H1 (cell line): ENCODE results near the gene GPR63. TPM values are rescaled to one million over a fixed set of nuclear protein-coding genes. Genes with fewer than 3 reads are reported as not detected.

Experiments
- CTCF ChIA-PET: fragments of 300-600 bp; sonication (Branson Sonifier 250); formaldehyde crosslinking; loops from one replicate; lab custom pipeline; 2021; ENCODE audit not compliant: partially characterized antibody; lab: Charles Lee
- POLR2A ChIA-PET: fragments of 300-600 bp; sonication (Branson Sonifier 250); formaldehyde crosslinking; loops from one replicate; lab custom pipeline; 2021; ENCODE audit warnings: inconsistent platforms; ENCODE audit not compliant: partially characterized antibody; lab: Charles Lee
- DNase-seq, 2 experiments: peaks; one replicate each; pipeline versions ENCODE4 v3.0.0 to v3.0.0-alpha.2; 2010 to 2022; ENCODE audit warnings: low spot score in 2 of 2, low read depth in 1 of 2, mixed read lengths in 1 of 2
- FAIRE-seq: peaks from 2 replicates; lab custom pipeline; 2011; peaks lifted over from hg19 to GRCh38; lab: Jason Lieb, UNC
- H2AFZ ChIP-seq: 2 replicates; pipeline ENCODE4 v1.8.1; 2012; ENCODE audit warnings: low read length, inconsistent platforms
- H2AK5ac ChIP-seq: 2 replicates; pipeline ENCODE4 v1.6.1; 2013; ENCODE audit warnings: low read depth, low read length
- H2BK120ac ChIP-seq: replicated peaks from 2 replicates; pipeline ENCODE3; 2013; ENCODE audit warnings: low read depth, low read length, inconsistent platforms
- H2BK12ac ChIP-seq: 2 replicates; pipeline ENCODE4 v1.6.1; 2013; ENCODE audit warnings: low read depth, low read length
- H2BK15ac ChIP-seq: 2 replicates; pipeline ENCODE4 v1.6.1; 2013; ENCODE audit warnings: low read length
- H2BK20ac ChIP-seq: 2 replicates; pipeline ENCODE4 v1.6.1; 2013; ENCODE audit warnings: low read length
- H2BK5ac ChIP-seq: 2 replicates; pipeline ENCODE4 v1.6.1; 2013; ENCODE audit warnings: low read depth, low read length
- H3K14ac ChIP-seq: 2 replicates; pipeline ENCODE4 v1.6.1; 2013; ENCODE audit warnings: inconsistent platforms; ENCODE audit not compliant: insufficient read length
- H3K18ac ChIP-seq: 2 replicates; pipeline ENCODE4 v1.6.1; 2013; ENCODE audit warnings: low read length; ENCODE audit errors: extremely low read depth
- H3K23ac ChIP-seq: 2 replicates; pipeline ENCODE4 v1.6.1; 2013; ENCODE audit warnings: inconsistent platforms; ENCODE audit not compliant: insufficient read length
- H3K23me2 ChIP-seq: 2 replicates; pipeline ENCODE4 v1.6.1; 2013; ENCODE audit warnings: low read depth, low read length
- H3K27ac ChIP-seq: 2 replicates; pipeline ENCODE4 v1.6.1; 2011; ENCODE audit warnings: low read depth, low read length, inconsistent platforms
- H3K27me3 ChIP-seq, 4 experiments: replicated peaks in 1 of 4; 1 replicate in 1 of 4; 2 replicates in 3 of 4; pipeline versions ENCODE4 v1.6.1 to v1.8.1; 2011 to 2013; ENCODE audit warnings: low read length in 3 of 4, mild to moderate bottlenecking in 3 of 4, inconsistent platforms in 2 of 4, mixed read lengths in 2 of 4, moderate library complexity in 1 of 4; ENCODE audit not compliant: control insufficient read depth in 3 of 4, insufficient read depth in 3 of 4; ENCODE audit errors: extremely low read depth in 1 of 4
- H3K36me3 ChIP-seq, 4 experiments: 2 replicates each; pipeline versions ENCODE4 v1.6.1 to v1.8.1; 2011 to 2013; ENCODE audit warnings: mild to moderate bottlenecking in 4 of 4, low read length in 3 of 4, moderate library complexity in 2 of 4, control low read depth in 1 of 4, inconsistent platforms in 1 of 4; ENCODE audit not compliant: insufficient read depth in 4 of 4, control insufficient read depth in 2 of 4
- H3K4ac ChIP-seq: replicated peaks from 2 replicates; pipeline ENCODE3; 2013; ENCODE audit warnings: low read length, low read depth, mixed read lengths, inconsistent platforms; ENCODE audit not compliant: insufficient read length
- H3K4me1 ChIP-seq, 4 experiments: replicated peaks in 1 of 4; 1 replicate in 1 of 4; 2 replicates in 3 of 4; pipeline versions ENCODE4 v1.6.1 to v1.8.1; 2011 to 2013; ENCODE audit warnings: low read length in 3 of 4, inconsistent platforms in 2 of 4, mixed read lengths in 1 of 4; ENCODE audit not compliant: insufficient read depth in 4 of 4, control insufficient read depth in 3 of 4
- H3K4me2 ChIP-seq, 2 experiments: 2 replicates each; pipeline versions ENCODE4 v1.6.1 to v1.8.1; 2011 to 2013; ENCODE audit warnings: low read depth in 2 of 2, low read length in 2 of 2, control low read depth in 1 of 2, inconsistent platforms in 1 of 2, mild to moderate bottlenecking in 1 of 2; ENCODE audit not compliant: insufficient read depth in 1 of 2
- H3K4me3 ChIP-seq, 4 experiments: fragments of 200-600, 300-600 bp in 1 of 4; sonication (generic), shearing (Covaris generic), sonication (Bioruptor Twin) in 1 of 4; 2 replicates each; pipeline versions ENCODE4 v1.5.1 to v1.8.1; 2011 to 2016; ENCODE audit warnings: low read length in 4 of 4, low read depth in 3 of 4, control low read depth in 2 of 4, inconsistent platforms in 2 of 4, mild to moderate bottlenecking in 2 of 4, mixed read lengths in 1 of 4, moderate library complexity in 1 of 4; ENCODE audit not compliant: insufficient read depth in 2 of 4; ENCODE audit errors: extremely low read depth in 1 of 4
- H3K56ac ChIP-seq: replicated peaks from 2 replicates; pipeline ENCODE3; 2013; ENCODE audit warnings: low read depth, mild to moderate bottlenecking, mixed read lengths, low read length, inconsistent platforms; ENCODE audit not compliant: insufficient read length
- H3K79me1 ChIP-seq: 2 replicates; pipeline ENCODE4 v1.6.1; 2013; ENCODE audit warnings: low read depth, low read length, control low read depth
- H3K79me2 ChIP-seq, 2 experiments: 2 replicates each; pipeline versions ENCODE4 v1.6.1 to v1.8.1; 2012 to 2013; ENCODE audit warnings: low read length in 2 of 2, mild to moderate bottlenecking in 2 of 2, inconsistent platforms in 1 of 2; ENCODE audit not compliant: insufficient read depth in 2 of 2, control insufficient read depth in 1 of 2
- H3K9ac ChIP-seq, 4 experiments: replicated peaks in 1 of 4; 1 replicate in 1 of 4; 2 replicates in 3 of 4; pipeline versions ENCODE4 v1.6.1 to v1.8.1; 2011 to 2013; ENCODE audit warnings: low read depth in 3 of 4, low read length in 3 of 4, control low read depth in 2 of 4, mild to moderate bottlenecking in 2 of 4, moderate library complexity in 2 of 4, inconsistent platforms in 1 of 4; ENCODE audit errors: extremely low read depth in 1 of 4
- H3K9me3 ChIP-seq, 2 experiments: 2 replicates each; pipeline versions ENCODE4 v1.6.1 to v1.8.1; 2012 to 2013; ENCODE audit warnings: mild to moderate bottlenecking in 2 of 2, moderate library complexity in 2 of 2, control low read depth in 1 of 2, inconsistent platforms in 1 of 2, low read depth in 1 of 2, low read length in 1 of 2, mixed read lengths in 1 of 2; ENCODE audit not compliant: insufficient read depth in 2 of 2
- H4K20me1 ChIP-seq, 2 experiments: replicated peaks in 1 of 2; 2 replicates each; pipeline versions ENCODE3 to v1.8.1; 2011 to 2013; ENCODE audit warnings: inconsistent platforms in 2 of 2, low read length in 2 of 2, mild to moderate bottlenecking in 1 of 2; ENCODE audit not compliant: insufficient read depth in 2 of 2, control insufficient read depth in 1 of 2
- H4K5ac ChIP-seq: 2 replicates; pipeline ENCODE4 v1.6.1; 2013; ENCODE audit warnings: low read length, low read depth, mixed read lengths, inconsistent platforms; ENCODE audit not compliant: insufficient read length
- H4K8ac ChIP-seq: 2 replicates; pipeline ENCODE4 v1.8.0; 2013; ENCODE audit warnings: mild to moderate bottlenecking, moderate library complexity, low read length, inconsistent platforms; ENCODE audit not compliant: insufficient read depth; ENCODE audit errors: extremely low read depth
- H4K91ac ChIP-seq: replicated peaks from 2 replicates; pipeline ENCODE3; 2013; ENCODE audit warnings: low read length, mixed read lengths, inconsistent platforms; ENCODE audit not compliant: insufficient read length
- CREB1 ChIP-seq: IDR thresholded peaks from 2 replicates; pipeline ENCODE4 v1.6.1; 2012; ENCODE audit warnings: inconsistent platforms
- HDAC2 ChIP-seq, 2 experiments: fragments of 300-600 bp in 1 of 2; sonication (generic) in 1 of 2; IDR thresholded peaks; 2 replicates each; pipeline ENCODE4 v1.6.1; 2011 to 2012; ENCODE audit warnings: low read depth in 2 of 2, low read length in 2 of 2, mild to moderate bottlenecking in 2 of 2, moderate library complexity in 2 of 2, borderline replicate concordance in 1 of 2, inconsistent platforms in 1 of 2
- KDM4A ChIP-seq: IDR thresholded peaks from one replicate; pipeline ENCODE4 v1.7.1; 2012; ENCODE audit warnings: low read depth, mild to moderate bottlenecking, moderate library complexity, low read length, inconsistent platforms; ENCODE audit not compliant: severe bottlenecking
- PHF8 ChIP-seq: fragments of 200-600 bp; sonication (generic); conservative IDR thresholded peaks from 2 replicates; pipeline ENCODE4 v1.7.1; 2012; ENCODE audit warnings: low read depth, mild to moderate bottlenecking, inconsistent platforms, low read length, moderate library complexity
- RAD21 ChIP-seq, 2 experiments: IDR thresholded peaks in 1 of 2; conservative IDR thresholded peaks in 1 of 2; 2 replicates each; pipeline ENCODE4 v1.6.1; 2011; ENCODE audit warnings: low read depth in 2 of 2, low read length in 2 of 2, improper control_type of control experiment in 1 of 2, inconsistent platforms in 1 of 2, mild to moderate bottlenecking in 1 of 2, moderate library complexity in 1 of 2
- RFX5 ChIP-seq: IDR thresholded peaks from 2 replicates; pipeline ENCODE4 v1.6.1; 2011; ENCODE audit warnings: low read depth, low read length, improper control_type of control experiment, borderline replicate concordance
- RXRA ChIP-seq: IDR thresholded peaks from 2 replicates; pipeline ENCODE4 v1.6.1; 2011; ENCODE audit warnings: low read depth, mild to moderate bottlenecking, low read length, moderate library complexity; ENCODE audit not compliant: insufficient read depth
- SAP30 ChIP-seq: fragments of 300-600 bp; sonication (generic); IDR thresholded peaks from 2 replicates; pipeline ENCODE4 v1.7.1; 2012; ENCODE audit warnings: low read length, moderate library complexity, mild to moderate bottlenecking, inconsistent platforms; ENCODE audit not compliant: insufficient read depth, insufficient replicate concordance
- SIN3A ChIP-seq, 2 experiments: IDR thresholded peaks in 1 of 2; conservative IDR thresholded peaks in 1 of 2; 2 replicates each; pipeline ENCODE4 v1.6.1; 2011 to 2012; ENCODE audit warnings: low read length in 2 of 2, improper control_type of control experiment in 1 of 2, low read depth in 1 of 2, mild to moderate bottlenecking in 1 of 2
- SIRT6 ChIP-seq: IDR thresholded peaks from one replicate; pipeline ENCODE4 v1.7.1; 2012; ENCODE audit warnings: low read length, inconsistent platforms
- SP1 ChIP-seq: IDR thresholded peaks from 2 replicates; pipeline ENCODE4 v1.6.1; 2011; ENCODE audit warnings: low read depth, low read length
- SP4 ChIP-seq: IDR thresholded peaks from 2 replicates; pipeline ENCODE4 v1.6.1; 2012; ENCODE audit warnings: low read length, inconsistent platforms
- SUZ12 ChIP-seq: fragments of 200-600 bp; sonication (generic); IDR thresholded peaks from 2 replicates; pipeline ENCODE4 v1.6.1; 2012; ENCODE audit warnings: mild to moderate bottlenecking, inconsistent platforms, low read length, moderate library complexity, mixed read lengths
- ZNF274 ChIP-seq: IDR thresholded peaks from 2 replicates; pipeline ENCODE4 v1.7.0; 2012; ENCODE audit warnings: low read length, borderline replicate concordance; ENCODE audit errors: extremely low read depth
- WGBS, 2 experiments: shearing (Covaris generic) in 1 of 2; methylation state at CpG; one replicate each; pipeline versions ENCODE4 v1.1.6 to v1.1.7; 2013 to 2015; ENCODE audit warnings: low lambda C conversion rate in 2 of 2, mixed read lengths in 2 of 2, inconsistent platforms in 1 of 2, low coverage in 1 of 2, missing lambda C conversion rate in 1 of 2; ENCODE audit not compliant: insufficient replicate concordance in 2 of 2, insufficient coverage in 1 of 2, insufficient read length in 1 of 2; ENCODE audit errors: extremely low coverage in 1 of 2, missing lambda C conversion rate in 1 of 2; 5-methylcytosine and 5-hydroxymethylcytosine counted together
- polyA plus RNA-seq, 7 experiments: library from polyadenylated mRNA; depleted of rRNA in 3 of 7; stranded (reverse) in 5 of 7; unstranded in 2 of 7; fragments of >200 nt in 5 of 7; fragments of 200-250 nt in 2 of 7; gene quantifications; 1 replicate in 5 of 7; 2 replicates in 1 of 7; 4 replicates in 1 of 7; pipeline versions ENCODE4 v1.2.1 to v1.2.3, GENCODE V29; 2011 to 2013; ENCODE audit warnings: missing spikeins in 2 of 7, mixed read lengths in 2 of 7
- total RNA-seq: library from RNA; stranded (reverse); fragmentation: NEBNext Ultra II Directional; extraction: Animal tissue kit (Norgen Biotek cat#: 25700); gene quantifications from 2 replicates; pipeline ENCODE4 v1.2.1, GENCODE V29; 2021

The GPR63 gene
- total and polyA plus RNA-seq, 2 of the 8 experiments (the other 6 are each of a cell fraction or from before 2014, with no cell fraction given) = 6.1 to 11.6 TPM

GRCh38 chr6:96784650-96785049 is 52.6 kb downstream of the GPR63 start:
- no peak overlapping the region for H3K56ac ChIP-seq
- no peak overlapping the region for H2AK5ac ChIP-seq
- ChIA-PET POLR2A (interaction anchor here (1.1 to 1.3 kb wide), 3 partner anchors 9 to 52 kb away, joined by 3 to 4 read pairs (median 3); partner anchors contain the start of gene GPR63), CTCF (interaction anchor here (0.6 kb wide), 1 partner anchor 8 kb away, joined by 3 read pairs; no protein-coding TSS in a partner anchor)
- no peaks in the 10 kb centered on the region for H3K9me3 ChIP-seq
- H4K8ac ChIP-seq = no peak overlapping the region
- WGBS, 2 experiments = 91% methylated on average over 3 of the region's 3 CpGs; no CpG with 5 or more reads in 1 of the 2 experiments
- no peak overlapping the region for H3K18ac ChIP-seq
- no peaks in the 10 kb centered on the region for H3K79me2 ChIP-seq
- FAIRE-seq (no peak), DNase-seq (no peak)
- no peaks in the 10 kb centered on the region for H3K27me3 ChIP-seq
- H3K4me2 ChIP-seq = no peak overlapping the region
- TF ChIP-seq CREB1 (no peak), SP4 (no peak), SAP30 (no peak), RAD21 (IDR thresholded peaks at IDR 0.05 in 1 of 2, conservative IDR thresholded peaks at IDR 0.05 in 1 of 2; ENCODE audit: low read depth in 2 of 2, low read length in 2 of 2) (no peak), PHF8 (no peak), RFX5 (no peak), ZNF274 (no peak), SIN3A (conservative IDR thresholded peaks at IDR 0.05 in 1 of 2, IDR thresholded peaks at IDR 0.05 in 1 of 2; ENCODE audit: low read depth in 1 of 2, low read length in 2 of 2) (no peak), SIRT6 (no peak), HDAC2 (IDR thresholded peaks at IDR 0.05; ENCODE audit: borderline replicate concordance in 1 of 2, low read depth in 2 of 2, low read length in 2 of 2) (no peak), SP1 (no peak), KDM4A (no peak), RXRA (no peak), SUZ12 (no peak)
- H3K4me1 ChIP-seq = peaks cover 0 to 9% (median 2%) of the 10 kb centered on the region in 4 experiments; a peak in 2 of 7 replicates
- no peak overlapping the region for H3K9ac ChIP-seq
- no peak overlapping the region for H3K27ac ChIP-seq
- no peaks in the 10 kb centered on the region for H4K20me1 ChIP-seq
- H2BK120ac ChIP-seq = no peak overlapping the region
- H3K23me2 ChIP-seq = no peaks in the 10 kb centered on the region
- H4K5ac ChIP-seq = no peak overlapping the region
- H2BK12ac ChIP-seq = no peak overlapping the region
- H2BK20ac ChIP-seq = no peak overlapping the region
- H3K14ac ChIP-seq = no peak overlapping the region
- H3K79me1 ChIP-seq = no peaks in the 10 kb centered on the region
- no peak overlapping the region for H3K4me3 ChIP-seq
- no peak overlapping the region for H3K23ac ChIP-seq
- no peak overlapping the region for H2BK15ac ChIP-seq
- no peak overlapping the region for H2BK5ac ChIP-seq
- no peak overlapping the region for H3K4ac ChIP-seq
- H2AFZ ChIP-seq = no peak overlapping the region
- H4K91ac ChIP-seq = no peak overlapping the region
- no peaks in the 10 kb centered on the region for H3K36me3 ChIP-seq
